Colonic mucosa (tissue), 4 donors: Measurements from ENCODE around the gene THRB. TPM values are rescaled to one million over a fixed set of nuclear protein-coding genes. Genes with fewer than 3 reads are reported as not detected.

Source experiments
- DNase-seq: peaks from one replicate; pipeline ENCODE4 v3.0.0-alpha.2; 2020
- H3K27ac ChIP-seq: fragments of 200-600 bp; one replicate; pipeline ENCODE4 v1.8.0; 2021
- H3K27me3 ChIP-seq: fragments of 200-600 bp; one replicate; pipeline ENCODE4 v1.8.0; 2021
- H3K36me3 ChIP-seq: fragments of 200-600 bp; one replicate; pipeline ENCODE4 v1.8.0; 2021
- H3K4me1 ChIP-seq: fragments of 200-600 bp; one replicate; pipeline ENCODE4 v1.8.0; 2021; ENCODE audit warnings: mild to moderate bottlenecking
- H3K4me3 ChIP-seq: fragments of 200-600 bp; one replicate; pipeline ENCODE4 v1.8.0; 2021
- H3K9ac ChIP-seq, 2 donors: one replicate each; pipeline ENCODE4 v1.7.0; 2013; ENCODE audit warnings: control low read depth in 2 of 2, low read depth in 2 of 2, low read length in 2 of 2
- H3K9me3 ChIP-seq: fragments of 200-600 bp; one replicate; pipeline ENCODE4 v1.8.0; 2021
- intact Hi-C: fragments of 100-400 bp; cut with DNase I; formaldehyde crosslinking; loops from one replicate; pipeline ENCODE4 v1.14.1; 2022
- total RNA-seq, 2 donors: library from RNA; stranded (reverse); fragmentation: NEBNext Ultra II Directional in 1 of 2; extraction: Animal tissue kit (Norgen Biotek cat#: 25700) in 1 of 2; gene quantifications; one replicate each; pipeline ENCODE4 v1.2.1, GENCODE V29; 2021
- TF ChIP-seq, protein P1 (sequence below): fragments of 200-600 bp; IDR thresholded peaks from one replicate; pipeline ENCODE4 v1.8.0; 2022; ENCODE audit warnings: antibody characterized with exemption, mild to moderate bottlenecking
- donor health status: healthy.
- donor health status: DM: no; HTN: no; CAD: no.
- donor health status: DM: no; HTN: no; CAD: no.

THRB gene
- total RNA-seq, 2 donors from 2014 or later: 23.3 to 27.6 TPM

DNA sequence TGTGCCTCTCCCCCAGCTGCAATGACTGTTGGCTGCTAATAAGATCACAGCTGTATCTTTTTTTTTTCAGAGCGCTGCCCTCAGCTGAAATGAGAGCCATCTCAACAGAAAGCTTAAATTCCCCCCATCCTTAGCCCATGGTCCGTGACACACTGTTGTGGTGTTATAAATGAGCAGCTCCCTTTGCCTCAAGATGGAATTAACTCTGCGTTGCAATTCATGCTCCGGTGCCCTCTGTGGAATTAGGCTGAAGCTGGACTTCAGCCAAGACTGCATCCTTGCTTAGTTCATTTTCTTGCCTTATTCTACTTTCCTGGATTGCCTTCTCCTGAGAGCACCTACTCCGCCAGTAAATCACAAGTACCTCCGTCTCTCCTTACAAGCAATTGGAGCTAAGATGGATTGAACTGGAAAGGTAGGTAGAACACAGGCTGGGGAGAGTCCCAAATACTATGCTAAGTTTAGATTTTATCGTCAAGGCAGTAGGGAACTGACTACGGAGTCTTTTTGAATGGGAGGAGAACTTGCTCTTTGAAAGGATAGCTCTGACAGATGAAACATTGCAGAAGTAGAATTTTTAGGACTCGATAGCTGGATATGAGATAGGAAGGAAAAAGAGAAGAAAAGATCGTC lies 39.0 kb upstream of the THRB start:
- intact Hi-C loops: no loop called here
- DNase-seq: no peak
- Histone ChIP-seq H3K4me3 (no peak overlapping the region), H3K27ac (no peak overlapping the region), H3K9ac (no peak overlapping the region), H3K9me3 (no peaks in the 10 kb centered on the region), H3K27me3 (no peaks in the 10 kb centered on the region), H3K36me3 (no peaks in the 10 kb centered on the region), H3K4me1 (no peaks in the 10 kb centered on the region)
- TF ChIP-seq, protein P1, sequence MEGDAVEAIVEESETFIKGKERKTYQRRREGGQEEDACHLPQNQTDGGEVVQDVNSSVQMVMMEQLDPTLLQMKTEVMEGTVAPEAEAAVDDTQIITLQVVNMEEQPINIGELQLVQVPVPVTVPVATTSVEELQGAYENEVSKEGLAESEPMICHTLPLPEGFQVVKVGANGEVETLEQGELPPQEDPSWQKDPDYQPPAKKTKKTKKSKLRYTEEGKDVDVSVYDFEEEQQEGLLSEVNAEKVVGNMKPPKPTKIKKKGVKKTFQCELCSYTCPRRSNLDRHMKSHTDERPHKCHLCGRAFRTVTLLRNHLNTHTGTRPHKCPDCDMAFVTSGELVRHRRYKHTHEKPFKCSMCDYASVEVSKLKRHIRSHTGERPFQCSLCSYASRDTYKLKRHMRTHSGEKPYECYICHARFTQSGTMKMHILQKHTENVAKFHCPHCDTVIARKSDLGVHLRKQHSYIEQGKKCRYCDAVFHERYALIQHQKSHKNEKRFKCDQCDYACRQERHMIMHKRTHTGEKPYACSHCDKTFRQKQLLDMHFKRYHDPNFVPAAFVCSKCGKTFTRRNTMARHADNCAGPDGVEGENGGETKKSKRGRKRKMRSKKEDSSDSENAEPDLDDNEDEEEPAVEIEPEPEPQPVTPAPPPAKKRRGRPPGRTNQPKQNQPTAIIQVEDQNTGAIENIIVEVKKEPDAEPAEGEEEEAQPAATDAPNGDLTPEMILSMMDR: no peak

DNA sequence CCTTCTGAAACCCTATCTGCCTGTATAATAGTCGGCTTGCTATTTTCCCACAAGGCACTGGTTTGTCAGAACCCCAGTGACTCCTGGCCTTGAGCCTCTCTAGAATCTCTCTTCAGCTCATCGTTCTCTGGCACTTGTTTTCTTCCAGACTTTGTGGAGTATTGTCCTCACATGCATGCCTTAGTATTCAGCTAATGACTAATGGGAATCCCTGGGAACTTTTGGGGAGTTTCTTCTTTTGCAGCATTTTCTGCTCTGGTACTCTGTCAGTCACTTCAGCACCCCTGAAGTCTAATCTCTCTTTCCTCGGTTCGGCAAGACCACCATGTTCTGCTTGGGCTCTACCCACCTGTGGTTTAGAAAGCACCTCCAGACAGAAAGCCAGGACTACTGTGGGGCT lies 35.8 kb upstream of the THRB start:
- no peak overlapping the region for H3K9ac ChIP-seq
- no peaks in the 10 kb centered on the region for H3K9me3 ChIP-seq
- no peak overlapping the region for H3K27ac ChIP-seq
- intact Hi-C loops: no loop called here
- no peaks in the 10 kb centered on the region for H3K4me1 ChIP-seq
- no peak for DNase-seq
- no peaks in the 10 kb centered on the region for H3K27me3 ChIP-seq
- H3K4me3 ChIP-seq: no peak overlapping the region
- H3K36me3 ChIP-seq: no peaks in the 10 kb centered on the region
- TF ChIP-seq, protein P1: no peak

DNA sequence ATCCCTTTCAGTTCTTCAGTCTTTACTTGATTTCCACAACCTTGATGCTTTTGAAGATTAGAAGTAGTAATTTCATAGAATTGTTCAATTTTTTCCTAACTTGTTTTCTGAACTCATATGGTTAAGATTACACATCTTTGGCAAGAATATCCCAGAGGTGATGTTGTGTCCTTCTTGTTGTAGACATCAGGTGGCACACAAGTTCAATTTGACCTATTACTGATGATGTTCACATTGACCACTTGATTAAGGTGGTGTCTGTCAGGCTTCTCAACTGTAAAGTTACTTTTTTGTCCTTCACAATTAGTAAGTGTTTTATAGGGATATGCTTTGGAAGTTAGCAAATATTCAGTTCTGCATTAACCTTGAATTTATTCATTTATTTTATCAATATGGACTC lies 34.6 kb upstream of the THRB start:
- intact Hi-C loops: no loop called here
- no peak overlapping the region for H3K4me3 ChIP-seq
- TF ChIP-seq, protein P1: no peak
- DNase-seq: no peak
- no peaks in the 10 kb centered on the region for H3K9me3 ChIP-seq
- no peaks in the 10 kb centered on the region for H3K36me3 ChIP-seq
- no peak overlapping the region for H3K27ac ChIP-seq
- no peak overlapping the region for H3K9ac ChIP-seq
- H3K4me1 ChIP-seq: no peaks in the 10 kb centered on the region
- no peaks in the 10 kb centered on the region for H3K27me3 ChIP-seq

DNA sequence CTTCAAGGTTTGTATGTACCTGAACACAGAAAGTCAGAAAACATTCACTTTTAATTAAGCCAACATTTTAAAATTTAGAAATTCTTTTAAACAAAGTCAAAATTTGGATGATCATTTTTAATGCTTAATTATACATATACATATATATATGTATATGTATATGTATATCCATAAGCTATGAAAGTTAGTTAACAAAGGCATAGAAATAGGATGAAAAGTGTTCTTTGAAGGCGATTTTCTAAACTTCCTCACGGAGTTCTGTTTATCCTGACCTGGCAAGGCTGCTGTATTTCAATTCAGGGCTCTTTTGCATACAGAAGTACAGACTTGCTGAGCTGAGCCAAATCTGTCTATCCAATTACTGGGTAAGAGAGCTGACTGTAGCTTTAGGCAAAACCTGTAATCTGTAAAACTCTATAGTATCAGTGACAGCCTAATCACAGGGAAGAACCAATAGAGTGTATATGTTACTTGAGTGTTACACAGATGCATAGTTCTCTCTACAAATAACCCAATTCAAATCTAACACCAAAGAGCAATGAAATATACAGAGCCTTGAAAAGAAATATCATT lies 32.1 kb upstream of the THRB start:
- Histone ChIP-seq H3K36me3 (no peaks in the 10 kb centered on the region), H3K4me3 (no peak overlapping the region), H3K27ac (no peak overlapping the region), H3K9ac (no peak overlapping the region), H3K27me3 (peaks cover 3% of the 10 kb centered on the region), H3K9me3 (no peaks in the 10 kb centered on the region), H3K4me1 (no peaks in the 10 kb centered on the region)
- DNase-seq: no peak
- intact Hi-C loops: no loop called here
- TF ChIP-seq, protein P1: no peak

DNA sequence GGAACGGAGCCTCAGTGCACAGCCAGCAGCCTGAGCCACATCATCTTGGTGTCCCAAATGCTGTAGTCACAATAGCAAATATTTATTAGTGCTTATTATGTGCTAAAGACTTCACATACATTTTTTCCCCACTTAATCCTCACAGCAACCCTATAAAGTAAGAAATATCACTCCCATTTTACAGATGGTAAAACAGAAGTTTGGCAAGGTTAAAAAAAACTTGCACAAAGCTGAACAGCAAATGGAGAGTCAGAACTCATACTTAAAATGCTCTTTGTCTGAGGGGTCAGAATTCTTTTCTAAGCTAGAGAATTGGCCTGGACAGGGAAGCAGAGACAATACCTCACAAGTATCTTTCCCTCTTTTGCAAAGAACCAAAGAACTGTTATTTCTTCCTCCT lies 30.9 kb upstream of the THRB start:
- H3K9ac ChIP-seq: no peak overlapping the region
- no peaks in the 10 kb centered on the region for H3K36me3 ChIP-seq
- intact Hi-C loops: no loop called here
- DNase-seq: no peak
- TF ChIP-seq, protein P1: no peak
- H3K4me1 ChIP-seq: peaks cover 5% of the 10 kb centered on the region
- H3K27me3 ChIP-seq: peaks cover 8% of the 10 kb centered on the region
- H3K4me3 ChIP-seq: no peak overlapping the region
- H3K9me3 ChIP-seq: no peaks in the 10 kb centered on the region
- H3K27ac ChIP-seq: no peak overlapping the region
